GM18907 (cell line): ENCODE results near the gene BTF3.

Experiments
- ATAC-seq: cut with Tn5 transposase; IDR thresholded peaks from one replicate; pipeline ENCODE4 v1.9.1; 2021; ENCODE audit warnings: mild to moderate bottlenecking, moderate library complexity; ENCODE audit not compliant: unreplicated experiment

Gene BTF3

GRCh38 chr5:73522989-73523388, 24.7 kb downstream of the BTF3 start:
- no peak for ATAC-seq

- ATAC-seq: no peak
These were observed 25.6 kb downstream of the BTF3 start for GRCh38 chr5:73523861-73524260.

DNA sequence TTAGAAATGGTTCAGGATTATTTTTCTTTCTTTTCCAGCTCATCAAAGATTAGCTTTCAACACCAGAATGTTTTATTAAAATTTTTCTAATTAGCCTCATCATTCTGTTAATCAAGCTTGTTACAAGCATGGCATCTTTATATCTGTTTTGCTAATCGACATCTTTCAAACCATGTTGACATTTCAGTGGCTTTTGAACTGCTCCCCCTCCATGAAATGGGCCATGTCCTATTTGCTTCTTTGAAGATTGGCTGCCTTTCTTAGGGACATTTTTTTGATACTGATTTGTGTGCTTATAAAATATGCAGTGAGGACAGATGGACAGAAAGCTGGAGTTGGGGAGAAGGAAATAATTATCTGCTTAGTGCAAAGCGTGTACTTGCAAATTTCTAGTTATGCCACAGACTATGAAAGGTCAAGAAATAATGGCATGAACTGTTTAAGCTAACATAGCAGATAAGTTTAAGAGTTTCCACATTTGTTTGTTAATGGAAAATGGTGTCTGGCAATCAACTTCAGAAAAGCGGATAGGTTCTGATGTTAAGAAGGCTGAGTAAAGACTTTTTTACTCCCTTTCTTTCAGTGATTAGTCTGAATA, 27.5 kb downstream of the BTF3 start:
- ATAC-seq: no peak

DNA sequence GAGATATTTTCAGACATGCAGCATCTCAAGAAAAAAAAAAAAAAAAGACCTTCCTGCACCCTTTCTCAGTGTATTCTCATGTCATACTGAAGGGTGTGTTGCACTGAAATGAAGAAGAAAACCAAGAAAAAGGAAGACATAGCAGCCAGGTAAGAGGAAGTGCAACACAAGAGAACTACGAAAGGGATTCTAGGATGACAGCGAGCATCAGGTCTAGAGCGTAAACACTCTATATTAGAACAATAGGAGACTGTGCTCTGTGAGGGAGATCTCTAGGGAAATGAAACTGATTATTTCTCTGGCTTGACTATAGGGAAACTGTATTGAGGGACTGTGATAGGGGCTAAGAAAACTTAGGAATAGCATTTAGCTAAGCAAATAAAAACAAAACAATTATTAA, 30.0 kb downstream of the BTF3 start:
- ATAC-seq: no peak

- no peak for ATAC-seq
These were observed 30.8 kb downstream of the BTF3 start for GRCh38 chr5:73529081-73529480.

- no peak for ATAC-seq
These were observed 33.1 kb downstream of the BTF3 start for GRCh38 chr5:73531356-73531755.

DNA sequence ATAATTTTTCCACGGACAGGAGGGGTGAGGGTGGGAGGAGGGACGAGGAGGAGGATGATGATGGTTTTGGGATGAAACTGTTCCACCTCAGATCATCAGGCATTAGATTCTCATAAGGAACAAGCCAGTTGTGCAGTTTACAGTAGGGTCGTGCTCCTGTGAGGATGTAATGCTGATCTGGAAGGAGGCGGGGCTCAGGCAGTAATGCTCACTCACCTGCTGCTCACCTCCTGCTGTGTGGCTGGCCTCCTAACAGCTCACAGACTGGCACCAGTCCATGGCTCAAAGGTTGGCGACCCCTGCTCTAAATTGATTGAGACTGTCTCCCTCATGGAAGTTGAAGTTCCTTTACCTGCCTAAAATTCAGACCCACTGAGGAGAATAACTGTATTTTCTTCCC, 34.0 kb downstream of the BTF3 start:
- no peak for ATAC-seq

- no peak for ATAC-seq
These were observed 35.9 kb downstream of the BTF3 start for GRCh38 chr5:73534011-73534644.

GRCh38 chr5:73534971-73535370, 36.7 kb downstream of the BTF3 start:
- no peak for ATAC-seq

DNA sequence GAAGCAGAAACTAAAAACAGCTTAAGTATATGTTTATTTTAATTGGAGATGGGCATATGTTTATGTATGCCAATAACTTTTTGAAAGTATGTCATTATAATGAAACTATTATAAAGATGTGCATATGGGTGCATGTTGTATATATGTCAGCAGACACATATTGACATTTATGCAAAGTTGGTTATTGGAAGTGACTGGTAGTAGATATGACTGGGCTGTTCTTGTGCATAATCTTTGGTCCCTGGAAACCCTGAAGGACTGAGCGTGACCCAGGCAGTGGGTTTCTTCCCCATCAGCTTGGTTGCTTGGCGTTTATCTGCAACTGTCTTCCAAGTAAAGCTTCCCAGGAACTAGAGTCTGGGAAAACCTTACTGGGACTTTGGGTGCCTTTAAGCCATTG, 41.5 kb downstream of the BTF3 start:
- ATAC-seq: no peak

GRCh38 chr5:73540192-73540591, 42.0 kb downstream of the BTF3 start:
- no peak for ATAC-seq

- no peak for ATAC-seq
These were observed 43.8 kb downstream of the BTF3 start for GRCh38 chr5:73542020-73542419.

GRCh38 chr5:73544429-73545402, 46.5 kb downstream of the BTF3 start:
- ATAC-seq: no peak

DNA sequence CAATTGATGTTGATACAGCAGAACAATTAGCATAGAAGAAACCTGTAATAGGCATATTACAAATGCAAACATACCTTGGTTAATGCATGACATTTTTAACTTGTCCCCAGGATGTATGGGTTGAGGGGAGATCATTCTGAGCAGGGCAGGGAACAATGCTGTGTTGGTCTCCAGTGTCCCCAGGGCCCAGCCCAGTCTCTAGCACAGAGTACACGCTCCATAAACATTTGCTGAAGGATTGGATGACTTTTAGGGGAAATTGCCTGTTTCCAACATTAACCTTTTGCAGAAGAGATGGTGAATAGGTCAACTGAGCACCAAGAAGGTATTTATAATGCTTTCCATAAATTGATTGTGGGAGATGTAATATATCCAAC, 47.1 kb downstream of the BTF3 start:
- ATAC-seq: no peak

- ATAC-seq: no peak
These were observed 51.8 kb downstream of the BTF3 start for GRCh38 chr5:73550016-73550415.

GRCh38 chr5:73552642-73553041, 54.4 kb downstream of the BTF3 start:
- no peak for ATAC-seq
